ENCODE results near the gene APOL1. TPM values are rescaled to one million over a fixed set of nuclear protein-coding genes. Genes with fewer than 3 reads are reported as not detected.

Gene APOL1
- total and polyA plus RNA-seq, 2 donors (not counting 3 experiments of a cell fraction or from before 2014, with no cell fraction given): 8.2 to 14.1 TPM

DNA sequence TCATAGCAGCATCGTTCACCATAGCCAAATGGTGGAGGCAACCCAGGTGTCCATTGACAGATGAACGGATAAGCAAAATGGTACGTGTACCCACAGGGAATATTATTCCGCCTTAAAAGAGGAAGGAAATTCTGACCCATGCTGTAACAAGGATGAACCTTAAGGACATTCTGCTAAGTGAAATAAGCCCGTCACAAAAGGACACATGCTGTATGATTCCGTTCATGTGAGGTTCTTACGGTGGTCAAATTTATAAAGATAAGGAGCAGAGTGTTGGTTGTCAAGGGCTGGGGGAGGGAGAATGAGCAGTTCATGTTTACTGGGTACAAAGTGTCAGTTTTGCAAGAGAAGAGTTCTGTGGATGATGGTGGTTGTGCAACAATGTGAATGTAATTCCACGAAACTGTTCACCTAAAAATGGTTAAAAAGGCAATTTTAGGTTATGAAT is 26.3 kb downstream of the APOL1 start:
- Histone ChIP-seq H3K27ac (ENCODE audit: insufficient read depth, low read depth, low read length) (no peak overlapping the region), H4K20me1 (replicated peaks; ENCODE audit: control insufficient read depth, extremely low read depth, insufficient read depth, low read length) (no peaks in the 10 kb centered on the region), H3K4me2 (ENCODE audit: insufficient read depth, low read length) (no peak overlapping the region), H3K27me3 (ENCODE audit: control insufficient read depth in 2 of 2, insufficient read depth in 2 of 2, low read length in 2 of 2) (no peaks in the 10 kb centered on the region), H3K9ac (replicated peaks; ENCODE audit: extremely low read depth, insufficient read depth, low read length) (no peak overlapping the region), H3K4me3 (replicated peaks in 1 of 3; ENCODE audit: insufficient read depth in 1 of 3, low read depth in 1 of 3, low read length in 3 of 3) (no peak overlapping the region), H3K4me1 (ENCODE audit: control insufficient read depth, extremely low read depth, insufficient read depth, low read length) (no peaks in the 10 kb centered on the region), H3K79me2 (ENCODE audit: control insufficient read depth, insufficient read depth, low read length) (no peaks in the 10 kb centered on the region), H2AFZ (ENCODE audit: low read depth, low read length) (no peak overlapping the region), H3K9me3 (replicated peaks; ENCODE audit: control insufficient read depth, insufficient read depth, low read length) (no peaks in the 10 kb centered on the region), H3K9me1 (replicated peaks; ENCODE audit: control insufficient read depth, extremely low read depth, insufficient read depth, low read length) (no peaks in the 10 kb centered on the region), H3K36me3 (ENCODE audit: control insufficient read depth in 2 of 2, extremely low read depth in 1 of 2, insufficient read depth in 2 of 2, low read length in 2 of 2) (peaks cover 20 to 28% of the 10 kb centered on the region in 2 experiments)
- no TSS peak for BruUV-seq (replicated peaks)
- ChIA-PET CTCF (interaction anchor here (1.0 to 4.1 kb wide), 7 partner anchors 7 to 207 kb away, joined by 3 to 27 read pairs (median 8); partner anchors contain the start of gene APOL2), POLR2A (no interaction called here)
- dilution Hi-C loops (cut with MboI; ENCODE audit: extremely low pct_ligation_motif_present, low sequenced_read_pairs): no loop called here
- DNase-seq (ENCODE audit: low read depth, low spot score): no peak
- no peak for FAIRE-seq
- TF ChIP-seq GATA2 (IDR thresholded peaks at IDR 0.05; ENCODE audit: insufficient read depth, insufficient read length, low read depth, low read length): no peak
- TF ChIP-seq, protein P1, sequence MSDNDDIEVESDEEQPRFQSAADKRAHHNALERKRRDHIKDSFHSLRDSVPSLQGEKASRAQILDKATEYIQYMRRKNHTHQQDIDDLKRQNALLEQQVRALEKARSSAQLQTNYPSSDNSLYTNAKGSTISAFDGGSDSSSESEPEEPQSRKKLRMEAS (IDR thresholded peaks at IDR 0.05; ENCODE audit: insufficient read depth, insufficient read length): no peak
- TF ChIP-seq, protein P2, sequence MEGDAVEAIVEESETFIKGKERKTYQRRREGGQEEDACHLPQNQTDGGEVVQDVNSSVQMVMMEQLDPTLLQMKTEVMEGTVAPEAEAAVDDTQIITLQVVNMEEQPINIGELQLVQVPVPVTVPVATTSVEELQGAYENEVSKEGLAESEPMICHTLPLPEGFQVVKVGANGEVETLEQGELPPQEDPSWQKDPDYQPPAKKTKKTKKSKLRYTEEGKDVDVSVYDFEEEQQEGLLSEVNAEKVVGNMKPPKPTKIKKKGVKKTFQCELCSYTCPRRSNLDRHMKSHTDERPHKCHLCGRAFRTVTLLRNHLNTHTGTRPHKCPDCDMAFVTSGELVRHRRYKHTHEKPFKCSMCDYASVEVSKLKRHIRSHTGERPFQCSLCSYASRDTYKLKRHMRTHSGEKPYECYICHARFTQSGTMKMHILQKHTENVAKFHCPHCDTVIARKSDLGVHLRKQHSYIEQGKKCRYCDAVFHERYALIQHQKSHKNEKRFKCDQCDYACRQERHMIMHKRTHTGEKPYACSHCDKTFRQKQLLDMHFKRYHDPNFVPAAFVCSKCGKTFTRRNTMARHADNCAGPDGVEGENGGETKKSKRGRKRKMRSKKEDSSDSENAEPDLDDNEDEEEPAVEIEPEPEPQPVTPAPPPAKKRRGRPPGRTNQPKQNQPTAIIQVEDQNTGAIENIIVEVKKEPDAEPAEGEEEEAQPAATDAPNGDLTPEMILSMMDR (IDR thresholded peaks at IDR 0.05; ENCODE audit: extremely low read depth in 1 of 2, insufficient read depth in 1 of 2, low read depth in 1 of 2, low read length in 2 of 2): no peak
- no peak for TF ChIP-seq EZH2 (IDR thresholded peaks at IDR 0.05; ENCODE audit: borderline replicate concordance, low read depth, low read length, severe bottlenecking)
- no peak for TF ChIP-seq JUN (IDR thresholded peaks at IDR 0.05; ENCODE audit: borderline replicate concordance, insufficient read depth, insufficient read length, low read depth)
- intact Hi-C loops (cut with micrococcal nuclease): loop anchor here (5.0 kb wide), 1 partner anchor 82 kb away; no protein-coding TSS in a partner anchor
